T-helper 22 cell (primary cell): Measurements from ENCODE around the gene GGA1.

Source experiments
- DNase-seq: peaks from one replicate; pipeline ENCODE4 v3.0.0-alpha.2; 2020; ENCODE audit warnings: low read depth

Gene GGA1, protein sequence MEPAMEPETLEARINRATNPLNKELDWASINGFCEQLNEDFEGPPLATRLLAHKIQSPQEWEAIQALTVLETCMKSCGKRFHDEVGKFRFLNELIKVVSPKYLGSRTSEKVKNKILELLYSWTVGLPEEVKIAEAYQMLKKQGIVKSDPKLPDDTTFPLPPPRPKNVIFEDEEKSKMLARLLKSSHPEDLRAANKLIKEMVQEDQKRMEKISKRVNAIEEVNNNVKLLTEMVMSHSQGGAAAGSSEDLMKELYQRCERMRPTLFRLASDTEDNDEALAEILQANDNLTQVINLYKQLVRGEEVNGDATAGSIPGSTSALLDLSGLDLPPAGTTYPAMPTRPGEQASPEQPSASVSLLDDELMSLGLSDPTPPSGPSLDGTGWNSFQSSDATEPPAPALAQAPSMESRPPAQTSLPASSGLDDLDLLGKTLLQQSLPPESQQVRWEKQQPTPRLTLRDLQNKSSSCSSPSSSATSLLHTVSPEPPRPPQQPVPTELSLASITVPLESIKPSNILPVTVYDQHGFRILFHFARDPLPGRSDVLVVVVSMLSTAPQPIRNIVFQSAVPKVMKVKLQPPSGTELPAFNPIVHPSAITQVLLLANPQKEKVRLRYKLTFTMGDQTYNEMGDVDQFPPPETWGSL

DNA sequence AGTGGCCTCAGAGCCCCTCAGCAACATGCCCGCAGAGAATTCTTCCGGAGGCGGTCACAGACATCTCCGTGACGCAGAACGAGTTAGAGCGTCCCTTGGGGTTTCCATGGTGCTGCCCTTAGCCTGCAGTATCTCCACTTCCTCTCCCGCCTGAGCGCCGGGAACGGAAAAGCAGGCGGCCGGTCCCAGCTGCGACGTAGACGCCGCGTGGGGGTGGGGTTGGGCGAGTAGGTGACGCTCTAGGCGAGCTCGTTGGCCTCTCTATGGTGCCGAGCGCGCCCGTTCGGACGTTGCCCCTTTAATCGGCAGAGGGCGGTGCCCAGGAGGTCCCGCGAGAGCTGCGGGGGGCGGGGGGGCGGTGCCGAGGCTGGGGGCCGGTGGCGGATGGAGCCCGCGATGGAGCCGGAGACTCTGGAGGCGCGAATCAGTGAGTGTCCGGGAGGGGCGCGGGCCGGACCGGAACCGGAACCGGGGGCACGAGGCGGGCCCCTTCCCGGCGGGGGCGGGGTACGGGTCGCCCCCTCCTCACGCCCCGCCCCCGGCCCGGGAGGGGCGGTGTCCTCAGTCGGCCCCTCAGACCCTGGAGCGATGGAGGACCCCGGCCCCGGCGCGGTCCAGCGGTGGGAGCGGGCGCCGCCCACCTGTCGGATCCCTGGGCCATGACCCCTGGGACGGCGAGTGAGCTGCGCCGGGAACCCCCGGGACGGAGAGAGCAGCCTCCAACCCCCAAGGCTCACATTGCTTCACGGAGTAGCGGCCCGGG lies at the start of gene GGA1:
Gene GGA1, plus strand, starts transcription at position 358 of the 763 bp plus-strand sequence. Its CDS starts 27 bp downstream, at position 385.
- peak; percentile 98 for DNase-seq

DNA sequence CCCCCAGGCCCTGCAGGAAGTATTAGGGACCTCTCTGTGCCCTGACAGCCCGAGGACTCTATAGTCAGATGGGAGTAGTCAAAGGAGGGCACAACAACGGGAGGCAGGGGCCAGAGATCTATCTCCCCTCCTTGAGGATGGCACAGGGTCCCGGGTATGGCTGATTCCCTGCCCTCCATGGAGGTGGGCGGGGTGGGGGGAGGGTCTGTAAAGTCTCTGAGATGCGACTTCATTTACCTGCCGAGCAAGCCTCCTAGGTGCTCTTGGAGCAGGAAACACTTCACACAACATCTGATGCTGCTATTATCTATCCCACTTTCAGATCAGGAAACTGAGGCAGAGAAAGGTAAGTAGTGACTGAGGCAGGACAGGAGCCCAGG lies 49.1 kb upstream of the GGA1 start:
- no peak for DNase-seq

DNA sequence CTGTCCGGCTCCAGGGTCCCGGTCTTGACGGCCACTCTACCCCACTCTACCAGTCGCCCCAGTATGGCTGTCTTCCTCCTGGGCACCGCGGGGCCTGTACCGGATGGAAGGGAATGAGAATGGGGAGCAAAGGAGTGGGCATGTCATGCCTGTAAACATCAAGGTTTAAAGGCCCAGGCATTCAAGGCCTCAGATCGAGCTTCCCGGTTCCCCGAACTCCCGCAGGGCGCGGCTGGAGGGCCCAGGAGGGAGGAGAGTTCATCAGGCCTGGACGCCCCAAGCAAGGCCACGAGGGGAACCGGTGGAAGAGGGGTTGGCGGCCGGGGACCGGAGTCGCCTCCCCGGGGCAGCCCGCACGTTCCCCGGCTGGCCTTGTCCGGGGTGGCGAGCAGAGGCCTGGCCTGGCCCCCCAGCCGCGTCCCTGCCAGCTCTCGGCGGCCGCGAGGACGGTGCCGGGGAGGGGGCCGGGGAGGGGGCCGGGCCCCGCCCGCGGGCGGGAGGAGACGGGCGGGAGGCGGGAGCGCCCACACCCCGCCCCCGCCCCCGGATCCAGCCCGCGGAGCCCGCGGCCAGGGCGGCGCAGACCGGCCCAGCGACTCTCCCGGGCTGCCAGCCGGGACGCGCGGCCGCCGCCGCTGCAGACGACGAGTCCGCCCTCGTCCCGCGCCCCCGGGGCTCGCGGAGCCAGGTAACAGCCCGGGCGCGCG lies 48.6 kb upstream of the GGA1 start, which contains the start of gene CDC42EP1:
Gene CDC42EP1, plus strand, starts transcription at position 580 of the 707 bp plus-strand sequence. CDS start 5,870 bp downstream, outside the sequence.
- no peak for DNase-seq

DNA sequence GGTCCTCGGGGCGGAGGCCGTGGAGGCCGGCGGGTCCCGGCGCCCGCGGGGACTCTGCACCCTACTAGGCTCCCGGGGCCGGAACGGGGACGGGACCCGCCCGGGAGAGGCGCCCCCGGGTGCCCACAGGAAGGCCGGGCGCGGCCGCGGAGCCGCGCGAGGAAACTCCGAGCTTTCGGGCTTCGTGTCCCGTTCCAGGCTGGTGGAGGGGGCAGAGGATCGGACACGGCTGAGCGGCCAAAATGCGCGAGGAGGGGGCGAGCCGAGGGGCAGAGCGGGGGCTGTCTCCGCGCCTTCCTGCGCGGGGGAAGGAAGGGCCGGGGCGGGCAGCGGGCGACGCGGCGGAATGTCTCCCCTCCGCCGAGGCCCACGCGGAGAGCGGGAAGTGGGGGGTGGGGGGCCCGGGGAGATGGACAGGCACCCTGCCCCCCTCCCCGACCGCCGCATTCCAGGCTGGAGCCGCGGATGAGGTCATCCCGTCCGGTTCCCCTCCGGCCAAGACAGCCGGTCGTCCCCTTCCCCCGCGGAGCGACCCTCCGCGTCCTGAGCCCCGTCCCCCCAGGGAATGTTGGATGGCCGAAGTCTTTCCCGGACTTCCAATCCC lies 47.9 kb upstream of the GGA1 start:
- DNase-seq, result no peak

DNA sequence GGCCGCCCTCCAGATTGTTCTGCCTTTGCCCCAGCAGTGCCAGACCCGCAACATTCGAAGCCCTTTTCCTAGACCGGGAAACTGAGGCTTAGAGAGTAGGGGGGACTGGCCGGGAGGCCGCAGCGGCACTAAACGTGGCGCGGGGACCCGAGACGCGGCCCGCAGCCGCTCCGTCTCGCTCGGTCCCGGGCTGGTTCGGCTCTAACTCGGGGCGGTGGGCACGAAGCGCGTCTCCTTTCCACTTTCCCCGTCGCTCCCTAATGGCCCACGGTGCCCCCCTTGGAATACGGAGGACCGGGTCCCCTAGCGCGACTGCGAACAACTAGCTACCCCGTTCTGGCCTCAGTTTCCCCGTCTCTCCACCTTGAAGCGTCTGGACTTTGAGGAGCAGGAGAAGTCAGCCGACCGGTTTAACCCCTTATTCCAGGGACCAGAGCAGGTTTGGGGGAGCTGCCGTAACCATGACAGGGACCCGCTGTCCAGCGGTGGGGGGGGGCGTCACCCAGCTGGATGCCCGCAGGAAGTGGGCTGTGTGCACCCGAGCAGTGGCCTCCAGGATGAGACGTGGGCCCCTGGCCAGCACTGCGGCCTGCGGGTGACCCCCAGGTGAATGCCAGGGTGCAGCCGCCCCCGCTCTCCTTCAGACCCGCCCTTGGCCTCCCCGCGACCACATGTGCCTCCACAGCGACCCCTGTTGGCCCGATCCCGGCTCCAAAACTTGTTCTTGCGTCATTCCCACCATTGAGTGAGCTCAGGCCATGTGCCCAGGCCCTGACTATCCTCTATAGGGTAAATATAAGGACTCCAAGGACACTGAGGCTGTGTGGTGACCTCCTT lies 47.2 kb upstream of the GGA1 start:
- peak; percentile 32 for DNase-seq

DNA sequence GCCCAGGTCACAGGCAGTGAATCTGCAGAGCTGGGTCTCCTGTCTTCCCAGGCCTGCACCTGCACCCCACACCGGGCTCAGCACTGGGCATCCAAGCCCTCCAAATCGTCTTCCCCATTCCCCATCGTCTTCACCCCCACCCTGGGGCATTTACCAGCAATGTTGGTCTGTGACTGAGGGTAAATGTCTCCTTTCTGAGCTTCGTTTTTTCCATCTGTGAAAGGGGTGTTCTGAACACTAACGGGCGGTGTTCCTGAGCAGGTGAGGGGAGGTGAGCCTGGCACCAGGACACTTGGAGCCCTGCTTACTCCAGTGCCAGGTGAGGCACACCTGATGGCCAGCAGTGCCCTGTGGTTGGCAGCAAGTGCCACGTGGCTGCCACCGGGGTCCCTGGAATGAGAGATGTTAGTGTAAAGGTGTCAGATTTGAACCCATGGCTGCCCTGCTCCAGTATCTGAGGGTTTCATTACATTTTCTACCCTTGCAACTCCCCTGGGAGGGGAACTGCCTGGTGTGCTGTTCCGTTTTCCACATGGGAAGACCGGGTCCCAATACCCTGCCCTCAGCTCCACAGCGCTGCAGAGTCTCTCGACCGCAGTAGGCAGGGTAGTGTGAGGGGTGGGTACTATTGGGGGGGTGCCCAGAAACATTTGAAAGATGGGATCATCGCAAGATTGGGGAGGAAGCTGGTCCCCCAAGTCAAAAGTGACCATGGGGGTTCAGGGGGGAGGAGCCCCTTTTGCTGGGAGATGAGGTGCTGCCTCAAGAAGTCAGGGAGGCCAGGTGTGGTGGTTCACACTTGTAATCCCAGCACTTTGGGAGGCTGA lies 46.4 kb upstream of the GGA1 start:
- DNase-seq, result no peak

DNA sequence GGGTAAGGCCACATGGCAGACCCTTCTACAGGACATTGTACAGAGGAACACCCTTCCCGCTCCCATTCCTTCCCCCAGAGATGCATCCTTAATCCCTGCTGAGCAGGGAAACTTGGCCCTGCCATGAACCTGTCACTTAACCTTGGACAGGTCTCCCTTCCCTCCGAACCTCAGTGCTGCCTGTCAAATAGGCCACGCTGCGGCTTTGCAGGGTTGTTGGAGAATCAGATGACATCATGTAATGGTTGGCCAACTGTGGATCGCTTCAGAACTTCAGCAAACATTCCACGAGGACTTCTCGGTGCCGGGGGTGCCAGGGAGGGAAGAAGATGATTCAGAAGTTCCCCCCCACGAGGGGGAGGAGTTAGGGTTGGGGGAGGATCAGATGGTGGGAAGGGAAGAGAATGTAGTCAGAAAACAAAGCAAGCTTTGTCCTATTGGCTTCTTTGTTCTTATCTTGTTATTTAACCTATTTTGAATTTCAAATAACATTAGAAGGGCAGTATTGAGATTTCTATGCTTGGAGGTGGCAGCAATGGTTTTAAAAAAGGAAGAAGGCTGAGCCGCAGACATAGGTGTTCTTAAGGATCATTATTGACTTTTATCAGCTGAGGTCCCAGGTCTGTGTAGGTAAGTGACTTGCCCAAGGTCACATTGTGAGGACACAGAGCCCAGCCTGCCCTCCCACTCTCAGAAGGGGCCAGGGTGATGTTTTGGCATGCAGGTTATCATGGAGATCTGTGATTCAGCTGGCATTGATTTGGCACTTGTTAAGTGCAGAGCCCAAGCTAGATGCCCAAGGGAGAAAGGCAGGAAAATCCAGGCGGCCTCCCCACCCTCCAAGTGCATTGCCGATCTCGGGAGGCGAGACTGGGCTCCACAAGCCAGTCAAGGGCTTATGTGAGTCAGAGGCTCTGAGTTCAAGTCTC lies 45.2 kb upstream of the GGA1 start:
- DNase-seq, result no peak

DNA sequence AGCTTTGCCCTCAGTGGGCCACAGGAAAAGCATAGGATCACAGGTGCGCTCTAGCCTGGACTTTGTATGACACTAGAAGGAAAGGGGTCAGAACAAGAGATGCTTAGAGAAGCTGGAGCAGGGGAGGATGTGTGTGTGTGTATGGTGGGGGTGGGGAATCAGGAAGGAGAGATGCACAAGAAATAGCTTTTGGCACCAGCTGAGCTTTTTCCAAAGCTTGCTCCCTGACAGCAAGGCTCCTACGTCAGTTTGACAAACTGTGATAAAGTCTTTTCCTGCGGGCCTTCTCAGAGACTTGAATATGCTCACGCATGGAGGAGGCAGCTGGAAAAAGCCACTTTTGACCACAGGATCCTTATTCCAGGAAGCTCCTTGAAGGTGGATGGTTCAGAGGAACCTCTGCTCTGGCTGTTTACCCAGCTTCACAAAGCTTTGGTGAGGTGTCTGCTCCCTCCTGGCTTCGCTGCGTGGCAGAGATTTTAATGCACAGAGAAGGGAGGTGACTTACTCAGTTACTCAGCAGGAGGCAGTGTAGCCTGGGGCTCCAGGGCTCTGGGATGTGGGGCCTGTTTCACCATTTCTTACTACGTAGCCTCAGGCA lies 44.4 kb upstream of the GGA1 start:
- DNase-seq, result no peak

DNA sequence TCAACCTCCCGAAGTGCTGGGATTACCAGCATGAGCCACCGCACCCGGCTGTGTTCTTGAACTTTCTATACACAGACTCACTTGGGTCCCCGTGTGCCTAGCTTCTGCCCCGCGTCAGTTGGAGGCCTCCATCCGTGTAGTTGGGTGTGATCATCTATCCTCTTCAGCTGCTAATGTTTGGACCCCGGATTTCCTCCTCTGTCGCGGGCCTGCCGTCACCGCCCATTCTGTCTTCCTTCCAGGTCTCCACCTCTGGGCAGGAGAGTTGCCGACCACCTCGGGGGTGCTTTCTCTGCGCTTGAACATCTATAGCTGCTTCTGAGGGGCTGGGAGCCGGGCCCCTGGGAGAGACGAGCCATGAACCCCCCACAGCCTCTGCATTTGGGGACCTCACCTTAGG lies 42.8 kb upstream of the GGA1 start:
- DNase-seq, result no peak

DNA sequence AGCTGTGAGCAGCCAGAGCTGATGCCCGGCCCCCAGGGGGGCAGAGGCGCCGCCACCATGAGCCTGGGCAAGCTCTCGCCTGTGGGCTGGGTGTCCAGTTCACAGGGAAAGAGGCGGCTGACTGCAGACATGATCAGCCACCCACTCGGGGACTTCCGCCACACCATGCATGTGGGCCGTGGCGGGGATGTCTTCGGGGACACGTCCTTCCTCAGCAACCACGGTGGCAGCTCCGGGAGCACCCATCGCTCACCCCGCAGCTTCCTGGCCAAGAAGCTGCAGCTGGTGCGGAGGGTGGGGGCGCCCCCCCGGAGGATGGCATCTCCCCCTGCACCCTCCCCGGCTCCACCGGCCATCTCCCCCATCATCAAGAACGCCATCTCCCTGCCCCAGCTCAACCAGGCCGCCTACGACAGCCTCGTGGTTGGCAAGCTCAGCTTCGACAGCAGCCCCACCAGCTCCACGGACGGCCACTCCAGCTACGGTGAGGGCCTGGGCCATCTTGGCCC lies 42.3 kb upstream of the GGA1 start:
- DNase-seq, result peak; percentile 20

DNA sequence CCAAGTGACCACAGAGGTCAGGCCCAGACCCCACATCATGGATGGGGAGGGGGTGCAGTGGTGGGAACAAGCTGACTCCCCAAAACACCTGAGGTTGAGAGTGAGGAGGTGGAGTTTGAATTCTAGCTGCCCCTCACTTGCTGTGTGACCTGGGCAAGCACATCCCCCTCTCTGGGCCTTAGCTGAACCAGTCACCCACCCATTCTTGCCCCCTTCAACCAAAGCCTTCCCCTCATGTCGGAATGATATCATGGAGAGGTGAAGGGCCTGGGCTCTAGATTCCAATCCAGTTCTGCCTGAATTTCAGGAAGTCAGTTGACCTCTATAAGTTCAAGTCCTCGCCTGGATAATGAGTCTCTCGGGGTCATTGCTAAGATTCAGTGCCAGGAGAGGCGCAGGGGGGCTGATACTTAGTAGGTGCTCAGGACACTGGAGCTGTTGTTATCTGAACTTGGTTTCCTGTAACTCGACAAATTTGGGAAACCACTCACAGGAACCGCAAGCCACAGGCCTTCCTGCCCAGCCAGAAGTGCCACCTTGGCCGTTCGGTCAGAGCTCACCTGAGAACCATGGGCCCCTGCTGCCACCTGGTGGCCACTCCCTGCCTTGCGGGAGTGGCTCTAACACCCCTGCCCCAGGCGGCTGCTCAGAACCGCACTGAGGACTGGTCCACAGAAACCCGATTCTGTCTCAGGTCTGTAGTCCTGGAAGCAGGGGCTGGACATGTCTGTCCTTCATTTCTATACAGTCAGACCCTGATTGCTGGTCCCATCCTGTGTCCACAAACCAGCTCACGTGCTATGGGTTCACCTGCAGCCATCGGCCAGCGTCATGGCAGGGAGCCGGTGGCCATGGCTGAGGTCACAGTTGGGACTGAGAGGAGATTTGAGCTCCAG lies 41.5 kb upstream of the GGA1 start:
- peak; percentile 75 for DNase-seq

DNA sequence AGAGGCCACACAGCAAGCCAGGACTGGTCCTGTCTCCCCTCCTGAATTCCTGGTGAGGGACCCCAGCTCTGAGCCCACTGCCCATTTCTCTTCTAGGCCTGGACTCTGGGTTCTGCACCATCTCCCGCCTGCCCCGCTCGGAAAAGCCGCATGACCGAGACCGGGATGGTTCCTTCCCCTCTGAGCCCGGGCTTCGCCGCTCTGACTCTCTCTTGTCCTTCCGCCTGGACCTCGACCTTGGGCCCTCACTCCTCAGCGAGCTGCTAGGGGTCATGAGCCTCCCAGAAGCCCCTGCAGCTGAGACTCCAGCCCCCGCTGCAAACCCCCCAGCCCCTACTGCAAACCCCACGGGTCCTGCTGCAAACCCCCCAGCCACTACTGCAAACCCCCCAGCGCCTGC lies 40.6 kb upstream of the GGA1 start:
- DNase-seq, result no peak

DNA sequence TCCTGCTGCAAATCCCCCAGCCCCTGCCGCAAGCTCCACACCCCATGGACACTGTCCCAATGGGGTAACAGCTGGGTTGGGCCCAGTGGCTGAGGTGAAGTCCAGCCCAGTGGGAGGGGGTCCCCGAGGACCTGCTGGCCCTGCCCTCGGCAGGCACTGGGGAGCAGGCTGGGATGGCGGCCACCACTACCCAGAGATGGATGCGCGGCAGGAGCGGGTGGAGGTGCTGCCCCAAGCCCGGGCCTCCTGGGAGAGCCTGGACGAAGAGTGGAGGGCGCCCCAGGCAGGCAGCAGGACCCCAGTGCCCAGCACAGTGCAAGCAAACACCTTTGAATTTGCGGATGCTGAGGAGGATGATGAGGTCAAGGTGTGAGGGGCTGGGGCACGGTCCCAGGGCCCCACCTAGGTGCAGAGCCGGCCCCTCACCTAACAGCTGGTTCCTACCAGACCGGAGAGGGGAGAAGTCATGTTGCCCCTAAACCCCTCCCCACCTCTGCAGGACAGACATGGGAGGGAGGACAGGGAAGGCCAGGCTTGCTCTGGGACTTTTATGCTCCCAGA lies 40.1 kb upstream of the GGA1 start:
- no peak for DNase-seq

DNA sequence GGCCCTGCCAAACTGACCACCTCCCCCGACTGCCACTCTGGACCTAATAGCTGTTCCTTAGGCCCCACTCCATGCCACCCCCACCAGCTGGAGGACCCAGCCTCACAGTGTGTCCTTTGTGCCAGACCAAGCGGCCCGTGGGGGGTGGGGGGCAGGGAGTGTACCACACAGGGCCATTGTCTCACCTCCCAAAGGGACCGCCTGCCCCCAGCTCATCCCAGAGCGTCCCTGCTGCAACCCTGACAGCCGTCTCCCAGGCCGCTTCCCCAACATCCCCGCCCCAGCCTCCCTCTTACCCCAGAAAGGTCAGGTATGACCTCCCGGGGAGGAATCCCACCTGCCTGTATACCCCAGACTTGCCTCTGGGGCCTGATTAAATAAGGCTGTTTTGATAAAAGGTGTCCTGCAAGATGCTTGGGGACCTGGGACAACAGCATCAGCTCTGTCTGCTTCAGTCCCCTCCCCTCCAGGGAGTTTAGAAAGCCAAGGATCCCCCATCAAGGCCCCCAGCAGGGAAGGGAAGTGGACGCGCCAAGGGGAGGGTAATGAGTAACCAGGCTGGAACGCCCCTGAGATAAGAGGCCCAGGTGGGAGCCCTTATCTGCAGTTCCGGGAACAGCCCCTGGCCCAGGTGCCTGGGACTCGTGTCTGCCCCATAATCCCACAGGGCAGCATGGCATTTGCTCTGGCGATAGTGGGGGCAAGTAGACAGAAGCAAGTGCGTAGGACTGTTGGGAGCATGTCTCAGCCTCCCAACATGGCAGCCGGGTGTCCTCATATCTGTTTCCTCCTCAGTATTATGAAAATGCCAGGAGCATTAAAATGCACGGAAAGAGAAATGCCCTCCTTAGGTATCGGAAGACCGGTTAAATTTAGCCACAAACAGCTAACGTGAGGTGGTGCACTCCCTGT lies 39.4 kb upstream of the GGA1 start:
- no peak for DNase-seq

DNA sequence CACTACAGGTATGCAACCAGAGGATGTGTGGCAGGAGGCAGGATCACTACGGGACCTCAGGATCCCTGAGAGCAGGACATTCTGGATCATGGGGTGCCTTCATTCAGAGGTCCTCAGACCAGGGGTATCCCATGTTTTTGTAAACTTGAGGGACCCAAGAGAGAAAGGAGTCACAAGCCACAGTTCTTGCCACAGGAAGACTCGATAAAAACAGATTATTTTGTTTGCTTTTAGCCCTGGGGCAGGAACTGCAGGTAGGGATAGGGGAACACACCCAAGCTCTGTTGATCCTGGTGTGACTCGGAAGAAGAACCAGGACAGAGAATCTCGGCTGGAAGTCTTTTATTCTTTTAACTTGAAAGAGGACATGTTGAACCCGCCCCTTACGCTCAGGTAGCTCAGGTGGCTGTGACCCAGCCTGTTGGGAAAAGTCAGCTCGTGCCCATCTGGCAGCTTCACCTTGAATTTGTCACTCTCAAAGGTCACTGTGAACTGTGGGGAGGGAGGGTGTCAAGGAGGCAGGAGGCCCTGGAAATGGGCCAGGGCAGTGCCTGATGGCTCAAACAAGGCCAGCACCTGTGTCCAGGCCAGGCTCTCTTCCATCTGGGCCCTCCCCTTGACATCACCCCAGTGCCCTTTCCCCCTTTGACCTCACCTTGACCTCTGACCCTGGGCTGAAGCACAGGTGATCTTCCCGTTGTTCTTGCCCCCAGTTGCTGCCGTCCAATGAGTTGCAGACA lies 38.5 kb upstream of the GGA1 start:
- DNase-seq, result no peak
